Stimulated activated CD4-positive, alpha-beta T cell treated with anti-CD3 and anti-CD28 coated beads, Interleukin-4, amount 100 ng/mL, for 1 hour (primary cell): ENCODE data around the gene IGFALS.

ENCODE experiments used
- DNase-seq: peaks from one replicate; pipeline ENCODE4 v3.0.0-alpha.2; 2020

Gene IGFALS

GRCh38 chr16:1788095-1788707, 5.3 kb downstream of the IGFALS start:
- DNase-seq = peak; percentile 1

DNA sequence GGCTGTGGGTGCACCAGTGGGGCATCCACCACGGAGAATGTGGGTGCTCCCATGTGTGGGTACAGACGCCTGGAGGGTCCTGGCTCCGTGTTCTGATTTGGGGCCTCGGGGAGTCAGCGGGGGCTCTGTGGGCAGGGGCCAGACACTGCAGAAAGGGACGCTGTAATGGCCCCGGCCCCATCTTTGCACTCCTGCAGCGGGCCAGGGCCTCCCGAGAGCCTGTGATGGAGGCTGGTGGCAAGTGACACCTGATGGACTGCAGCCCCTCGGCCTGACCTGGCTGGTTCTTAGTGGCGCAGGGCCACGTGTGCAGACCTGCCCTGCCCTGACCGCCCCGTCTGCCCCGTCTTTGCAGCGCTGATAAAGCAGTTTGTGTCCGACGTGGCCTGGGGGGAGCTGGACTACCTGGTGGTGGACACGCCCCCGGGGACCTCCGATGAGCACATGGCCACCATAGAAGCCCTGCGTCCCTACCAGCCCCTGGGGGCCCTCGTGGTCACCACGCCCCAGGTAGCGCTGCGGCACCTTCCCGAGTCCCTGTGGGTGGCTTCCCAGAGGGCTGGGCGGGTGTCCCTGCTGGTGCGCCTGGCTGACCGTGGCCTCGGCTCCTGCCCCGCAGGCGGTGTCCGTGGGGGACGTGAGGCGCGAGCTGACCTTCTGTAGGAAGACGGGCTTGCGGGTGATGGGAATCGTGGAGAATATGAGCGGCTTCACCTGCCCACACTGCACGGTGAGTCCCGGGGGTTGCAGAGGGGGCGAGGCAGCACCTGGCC, 6.0 kb downstream of the IGFALS start:
- peak; percentile 1 for DNase-seq

GRCh38 chr16:1787056-1787321, 6.5 kb downstream of the IGFALS start:
- DNase-seq = no peak

- no peak for DNase-seq
Observed at GRCh38 chr16:1786242-1787055, 7.1 kb downstream of the IGFALS start.

- DNase-seq = peak; percentile 1
Observed at GRCh38 chr16:1785846-1786170, 7.7 kb downstream of the IGFALS start.

DNA sequence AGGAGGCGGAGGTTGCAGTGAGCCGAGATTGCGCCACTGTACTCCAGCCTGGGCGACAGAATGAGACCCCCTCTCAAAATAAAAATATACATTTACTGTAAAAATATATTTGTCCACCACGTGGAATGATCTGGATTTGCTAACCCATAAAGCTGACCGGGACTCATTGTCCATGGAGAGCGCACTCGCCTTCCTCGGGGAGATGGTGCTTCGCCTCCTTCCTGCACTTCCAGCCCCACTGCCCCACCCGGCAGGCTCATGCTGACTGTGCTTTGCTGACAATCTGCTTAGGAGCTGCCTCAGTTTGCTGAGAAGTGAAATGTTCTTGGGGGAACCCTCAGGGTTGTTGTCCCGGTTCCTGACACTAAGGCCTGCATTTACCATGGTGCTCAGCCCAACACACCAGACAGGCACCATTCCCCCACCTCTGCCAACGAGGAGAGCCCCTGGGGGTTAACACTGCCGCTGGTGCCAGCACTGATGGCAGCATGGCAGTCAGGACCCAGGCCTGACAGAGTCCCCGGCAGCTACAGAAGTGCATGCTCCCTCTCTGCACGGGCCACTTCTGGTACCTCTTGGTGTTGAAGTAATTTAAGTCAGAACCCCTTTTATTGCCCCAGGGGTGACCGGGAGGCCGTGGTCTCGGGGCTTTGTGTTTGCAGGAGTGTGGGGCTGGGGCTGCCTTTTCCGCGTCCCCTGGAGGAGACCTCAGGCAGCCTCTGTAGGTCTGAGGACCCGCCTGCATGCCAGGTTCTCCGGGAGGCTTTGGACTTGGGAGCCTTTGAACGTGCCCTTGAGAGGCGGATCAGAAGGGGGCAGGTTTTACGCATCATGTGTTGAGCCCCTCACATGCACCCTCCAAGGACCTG, 8.3 kb downstream of the IGFALS start:
- no peak for DNase-seq

DNA sequence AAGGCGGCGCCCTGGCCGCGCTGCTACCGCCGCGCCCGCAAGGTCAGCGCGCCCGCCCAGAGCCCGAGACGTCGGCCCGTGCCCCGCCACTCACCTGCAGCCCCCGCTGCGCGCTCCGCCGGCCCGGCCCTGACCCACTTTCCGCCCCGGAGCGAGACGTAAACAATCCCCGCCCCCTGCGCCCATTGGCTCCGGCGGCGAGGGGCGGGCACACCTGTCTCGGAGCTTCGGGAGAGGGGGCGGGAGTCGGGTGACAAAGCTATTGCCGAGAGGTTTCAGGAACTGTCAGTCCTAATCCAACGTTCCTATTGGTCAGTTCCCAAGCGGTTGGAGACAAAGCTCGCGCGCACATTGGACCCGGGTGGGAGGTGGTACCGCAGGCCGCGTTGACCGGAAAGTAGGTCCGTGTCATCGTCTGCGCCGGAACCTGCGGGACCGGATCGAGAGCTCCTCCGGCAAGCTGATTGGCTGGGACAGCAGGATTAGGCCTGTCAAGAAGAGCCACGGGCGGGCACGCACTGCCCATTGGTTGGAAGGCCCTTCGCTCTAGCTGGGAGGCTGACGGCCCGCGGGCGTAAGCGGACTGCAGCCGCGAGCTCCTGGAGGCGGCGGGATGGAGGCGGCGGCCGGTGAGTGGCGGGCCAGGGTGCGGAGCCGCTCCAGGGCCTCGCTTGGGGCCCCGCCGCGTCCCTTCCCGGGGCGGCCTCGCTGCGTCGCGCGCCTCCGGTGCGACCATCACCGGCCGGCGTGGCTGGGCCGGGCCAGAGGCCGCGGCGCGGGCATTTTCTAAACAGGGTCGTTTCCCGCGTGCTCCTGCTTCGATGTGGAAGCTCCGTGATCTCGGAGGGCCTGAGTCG, 10.9 kb downstream of the IGFALS start, which contains the start of the genes NUBP2 and SPSB3:
Gene NUBP2, plus strand, starts transcription at position 553 of the 857 bp plus-strand sequence. Its CDS starts 61 bp downstream, at position 614.
Gene SPSB3, minus strand, starts transcription at position 164 of the 857 bp plus-strand sequence. CDS start 1,088 bp downstream, outside the sequence.
- peak; percentile 96 for DNase-seq

DNA sequence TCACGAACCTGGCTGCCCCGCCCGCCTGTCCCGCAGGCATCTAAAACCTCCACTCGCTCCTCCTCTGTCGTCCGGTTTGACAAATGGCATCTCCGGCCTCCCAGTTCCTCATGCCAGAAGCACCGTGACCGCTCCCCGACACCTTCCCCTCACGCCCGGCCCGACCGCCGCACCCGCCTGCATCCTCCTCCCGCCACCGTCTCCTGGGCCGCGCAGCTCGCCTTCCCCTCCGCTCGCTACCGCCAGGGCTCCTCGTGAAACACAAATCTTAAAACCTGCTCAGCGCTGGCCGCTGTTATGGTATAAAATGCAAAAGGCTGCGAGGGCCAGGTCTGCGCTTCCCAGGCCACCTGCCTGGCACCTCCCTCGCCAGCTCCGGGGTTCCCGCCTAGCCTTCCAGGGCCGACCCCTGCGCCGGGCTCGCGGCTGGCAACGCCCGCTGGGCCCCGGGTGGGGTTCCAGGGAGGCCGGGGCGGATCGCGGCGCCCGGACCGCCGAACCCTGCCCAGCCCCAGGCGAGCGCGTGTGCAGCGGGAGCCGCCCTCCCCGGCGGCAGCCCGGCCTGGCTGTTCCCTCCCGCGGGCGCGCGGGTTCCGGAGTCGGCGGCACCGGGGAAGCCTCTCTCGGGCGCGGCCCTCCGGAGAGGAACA, 11.6 kb downstream of the IGFALS start:
- DNase-seq = peak; percentile 36

GRCh38 chr16:1781254-1781653, 12.3 kb downstream of the IGFALS start:
- no peak for DNase-seq

- no peak for DNase-seq
Observed at GRCh38 chr16:1780677-1781072, 12.8 kb downstream of the IGFALS start.

DNA sequence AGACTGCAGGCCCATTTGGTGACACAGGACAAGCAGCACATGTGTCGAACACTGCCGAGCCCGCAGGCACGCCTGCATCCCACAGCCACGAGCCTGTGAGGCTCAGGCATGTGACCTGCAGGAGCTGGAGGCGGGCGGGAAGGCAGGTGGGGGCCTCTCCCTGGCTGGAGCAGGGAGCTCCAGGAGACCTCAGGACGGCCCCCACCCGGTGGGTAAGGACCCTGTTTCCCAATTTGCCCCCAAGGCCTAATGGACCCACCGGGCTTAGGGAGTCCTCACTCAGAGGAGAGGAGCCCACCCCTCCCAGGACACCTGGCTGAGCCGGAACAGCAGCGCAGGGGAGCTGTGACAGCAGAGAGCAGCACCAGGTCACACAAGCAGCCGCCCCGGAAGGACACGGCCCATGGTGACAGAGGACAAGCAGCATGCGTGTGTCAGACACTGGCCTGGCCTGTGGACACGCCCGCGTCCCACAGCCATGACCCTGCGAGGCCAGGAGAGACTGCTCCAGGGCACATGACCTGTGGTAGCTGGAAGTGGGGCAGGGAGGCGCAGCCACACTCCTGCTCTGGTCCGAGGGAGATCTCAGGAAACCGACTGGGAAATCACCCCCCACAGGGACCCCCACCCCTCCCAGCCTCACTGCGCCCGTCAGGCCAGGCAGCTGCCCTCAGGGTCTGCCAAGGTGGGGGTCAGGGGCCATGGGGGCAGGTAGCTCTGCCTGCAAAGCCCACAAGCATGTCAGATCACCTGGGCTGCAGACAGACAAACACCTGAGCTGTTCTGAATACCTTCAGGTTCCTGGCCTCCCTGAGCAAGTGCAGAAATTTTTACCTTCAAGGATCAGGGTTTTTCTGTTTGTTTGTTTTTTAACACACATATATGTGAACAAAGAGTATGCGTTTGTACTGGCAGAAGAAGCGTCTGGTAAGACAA, 13.5 kb downstream of the IGFALS start:
- DNase-seq = no peak

- DNase-seq = no peak
Observed at GRCh38 chr16:1779234-1779701, 14.2 kb downstream of the IGFALS start.

- DNase-seq = no peak
Observed at GRCh38 chr16:1778200-1779179, 15.0 kb downstream of the IGFALS start.

DNA sequence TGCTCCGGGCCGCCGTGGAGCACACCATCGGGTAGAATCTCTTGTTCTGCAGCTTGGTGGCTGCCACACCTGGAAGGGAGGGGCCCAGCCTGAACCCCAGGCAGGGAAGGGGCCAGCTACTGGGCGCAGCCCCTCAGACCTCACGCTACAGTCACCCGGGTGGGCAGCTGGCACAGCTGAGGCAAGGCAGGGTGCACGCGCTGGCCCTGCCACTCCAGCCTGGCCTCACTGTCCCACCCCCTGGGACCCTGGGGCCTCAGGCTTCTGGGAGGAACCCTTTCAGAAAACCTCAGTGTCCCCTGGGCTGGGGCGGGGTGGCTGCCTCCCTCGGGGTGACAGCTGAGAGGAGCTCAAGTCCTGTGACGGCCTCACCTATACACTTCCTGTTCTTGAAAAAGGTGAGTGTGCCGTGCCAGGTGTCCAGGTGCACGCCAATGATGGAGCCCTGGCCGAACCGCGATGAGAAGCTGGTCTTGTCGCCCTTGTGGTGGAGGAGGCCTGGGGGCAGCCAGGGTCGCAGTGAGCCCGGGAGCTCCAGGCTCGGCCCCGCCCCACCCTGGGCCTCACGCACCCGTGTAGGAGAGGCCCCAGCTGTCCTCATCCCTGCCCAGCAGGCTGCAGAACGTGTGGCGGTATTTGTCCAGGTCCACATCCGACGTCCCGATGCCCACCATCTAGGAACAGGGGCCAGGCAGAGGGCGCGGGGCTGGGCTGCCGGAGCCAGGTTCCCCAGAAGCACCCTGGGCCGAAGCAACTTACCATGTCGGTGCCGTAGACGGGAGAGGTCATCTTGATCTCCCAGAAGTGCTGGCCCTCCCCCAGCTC, 15.9 kb downstream of the IGFALS start:
- no peak for DNase-seq

DNA sequence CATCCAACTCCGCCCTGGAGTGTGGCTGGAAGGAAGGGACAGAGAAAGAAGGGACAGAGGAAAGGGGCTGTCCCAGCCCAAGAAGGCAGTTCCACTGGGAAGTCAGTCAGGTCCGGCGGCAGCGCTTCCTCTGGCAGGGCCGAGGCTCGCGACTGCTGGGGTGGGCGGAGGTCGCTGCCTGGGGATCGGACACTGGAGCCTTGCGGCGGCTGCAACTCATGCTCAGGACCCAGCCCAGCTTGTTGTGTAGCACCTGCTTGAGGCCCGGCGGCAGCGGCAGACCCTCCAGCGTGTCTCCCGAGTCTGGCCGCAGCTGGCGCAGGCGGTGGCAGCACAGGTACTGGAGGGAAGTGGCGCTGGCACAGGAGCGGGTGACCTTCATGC, 16.5 kb downstream of the IGFALS start:
- DNase-seq = no peak

DNA sequence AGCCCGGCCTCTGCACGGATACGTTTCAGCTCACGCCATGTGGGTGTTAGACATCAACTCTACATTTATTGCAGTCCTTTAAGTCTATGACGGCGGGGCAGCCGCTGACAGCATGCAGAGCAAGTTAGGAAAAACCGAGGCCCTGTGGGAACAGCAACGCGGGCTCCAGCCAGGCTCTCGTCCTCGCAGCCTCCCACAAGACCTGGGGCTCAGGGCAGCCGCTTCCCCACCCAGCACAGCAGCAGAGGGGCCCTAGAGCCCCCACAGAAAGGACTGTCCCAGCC, 16.9 kb downstream of the IGFALS start:
- DNase-seq = no peak

GRCh38 chr16:1775846-1776671, 17.4 kb downstream of the IGFALS start:
- DNase-seq = no peak
